T-helper 9 cell (primary cell): Measurements from ENCODE around the gene VTCN1.

Source experiments
- DNase-seq: peaks from one replicate; pipeline ENCODE4 v3.0.0-alpha.2; 2020

VTCN1 gene

DNA sequence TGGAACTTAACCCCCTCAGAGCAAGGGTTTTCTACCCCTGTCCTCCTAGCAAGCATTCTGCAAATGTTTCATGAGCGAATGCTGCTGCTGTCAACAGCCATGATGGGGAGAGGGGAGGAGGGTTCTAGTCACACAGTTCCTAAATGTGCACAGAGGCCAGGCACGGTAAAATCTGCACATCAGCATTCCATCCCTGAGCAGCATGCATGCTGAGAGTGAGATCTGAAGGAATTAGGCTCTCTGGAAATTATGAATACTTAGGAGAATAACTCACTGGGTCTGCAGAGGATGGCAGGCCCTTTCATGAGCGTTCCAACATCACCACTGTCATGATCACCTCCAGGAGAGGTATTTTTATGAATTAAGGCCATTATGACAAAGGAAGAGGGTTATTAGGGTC lies 2.1 kb downstream of the VTCN1 start:
- no peak for DNase-seq

DNA sequence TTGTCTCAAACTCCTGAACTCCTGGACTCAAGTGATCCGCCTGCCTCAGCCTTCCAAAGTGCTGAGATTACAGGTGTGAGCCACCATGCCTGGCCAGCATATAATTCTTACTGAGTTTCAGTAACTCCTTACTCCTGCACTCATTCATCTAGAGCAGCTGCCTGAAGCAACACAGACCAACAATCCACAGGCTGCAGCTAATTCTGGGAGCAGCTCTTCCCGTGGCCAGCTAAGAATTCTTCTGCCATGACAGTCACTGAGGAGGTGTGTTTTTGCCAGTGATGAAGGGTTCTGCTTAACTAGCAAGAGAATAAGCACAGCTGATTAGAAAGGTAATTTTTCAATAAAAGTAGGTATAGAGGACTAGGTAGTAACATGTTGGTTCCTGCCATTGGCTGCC lies 5.4 kb downstream of the VTCN1 start:
- no peak for DNase-seq

DNA sequence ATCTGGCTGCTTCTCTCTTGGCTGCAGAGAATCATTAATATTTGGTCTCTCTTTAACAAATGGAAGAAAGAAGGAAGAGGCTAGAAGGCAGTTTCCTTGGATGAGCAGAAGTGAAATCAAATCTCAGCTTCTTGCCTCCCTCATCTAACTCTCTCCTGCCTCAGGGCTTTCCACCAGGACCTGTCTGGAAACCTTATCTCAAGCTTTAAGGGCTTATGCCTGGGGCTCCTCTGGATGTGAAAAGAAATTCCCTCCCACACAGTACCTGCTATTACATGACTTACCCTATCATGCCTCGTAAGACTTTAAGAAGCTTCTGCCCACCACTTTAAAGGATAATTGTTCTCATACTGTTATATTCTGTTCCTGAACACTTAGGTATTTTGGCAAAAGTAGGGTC lies 8.9 kb downstream of the VTCN1 start:
- no peak for DNase-seq

DNA sequence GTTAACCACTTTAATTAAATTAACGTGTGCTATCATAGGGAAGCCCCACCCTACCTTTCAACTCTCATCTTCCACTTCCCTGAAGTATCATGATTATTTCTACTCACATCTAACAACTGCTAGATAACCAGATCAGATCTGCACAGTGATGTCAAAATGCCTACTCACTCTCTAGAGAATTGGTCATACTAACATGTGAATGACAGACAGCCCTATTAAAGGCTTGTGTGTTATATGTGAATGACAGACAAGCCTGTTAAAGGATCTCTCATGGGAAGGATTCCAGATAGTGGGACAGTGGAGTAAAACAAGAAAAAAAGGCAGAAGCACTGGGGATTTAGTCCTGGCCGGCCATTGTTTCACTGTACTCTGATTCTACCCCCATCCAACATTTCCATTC lies 12.6 kb downstream of the VTCN1 start:
- no peak for DNase-seq

DNA sequence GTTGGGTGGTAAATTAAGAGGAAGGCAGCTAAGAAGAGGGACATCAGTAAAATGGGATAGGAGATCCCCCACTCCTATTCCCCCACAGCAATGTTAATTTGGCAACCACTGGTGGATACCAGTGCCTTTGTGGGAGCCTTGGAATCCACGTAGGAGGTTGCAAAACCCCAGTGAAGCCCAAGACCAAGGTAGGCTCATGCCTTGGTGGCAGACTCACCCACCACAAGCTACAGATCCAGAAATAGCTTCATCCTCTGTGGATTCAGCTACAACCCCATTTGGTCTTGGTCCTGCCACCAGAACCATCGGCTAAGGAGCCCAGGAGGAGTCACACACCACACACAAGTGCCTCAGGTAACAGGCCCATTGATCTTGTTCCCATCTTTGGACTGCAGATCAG lies 21.0 kb downstream of the VTCN1 start:
- DNase-seq: no peak

DNA sequence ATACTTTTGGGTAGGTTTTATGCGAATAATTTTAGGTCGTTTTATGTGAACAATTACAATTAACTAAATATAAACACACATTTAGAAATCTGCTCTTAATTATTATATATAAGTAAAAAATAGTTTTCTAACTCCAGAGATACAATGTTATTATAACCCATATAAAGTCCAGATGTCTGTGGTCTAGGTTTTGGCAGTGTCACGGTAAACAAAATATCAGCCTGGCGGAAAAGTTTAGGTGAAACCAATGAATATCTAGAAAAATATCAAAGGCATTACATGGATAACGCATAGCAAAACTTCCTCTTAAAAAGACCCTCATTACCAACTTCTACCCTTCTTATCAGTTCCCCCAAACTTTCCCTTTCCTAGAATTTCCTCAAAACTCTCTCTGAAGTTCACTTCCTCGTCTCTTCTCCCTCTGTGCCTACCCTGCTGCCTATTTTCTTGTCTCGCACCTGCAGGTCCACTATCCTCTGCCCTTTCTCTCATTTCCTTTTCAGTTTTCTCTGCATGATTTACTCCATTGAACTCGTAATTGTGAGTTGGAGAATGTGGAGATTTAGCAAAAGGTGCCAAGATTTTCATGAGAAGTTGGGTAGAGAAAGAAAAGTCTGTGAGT lies 21.8 kb downstream of the VTCN1 start:
- DNase-seq: no peak

DNA sequence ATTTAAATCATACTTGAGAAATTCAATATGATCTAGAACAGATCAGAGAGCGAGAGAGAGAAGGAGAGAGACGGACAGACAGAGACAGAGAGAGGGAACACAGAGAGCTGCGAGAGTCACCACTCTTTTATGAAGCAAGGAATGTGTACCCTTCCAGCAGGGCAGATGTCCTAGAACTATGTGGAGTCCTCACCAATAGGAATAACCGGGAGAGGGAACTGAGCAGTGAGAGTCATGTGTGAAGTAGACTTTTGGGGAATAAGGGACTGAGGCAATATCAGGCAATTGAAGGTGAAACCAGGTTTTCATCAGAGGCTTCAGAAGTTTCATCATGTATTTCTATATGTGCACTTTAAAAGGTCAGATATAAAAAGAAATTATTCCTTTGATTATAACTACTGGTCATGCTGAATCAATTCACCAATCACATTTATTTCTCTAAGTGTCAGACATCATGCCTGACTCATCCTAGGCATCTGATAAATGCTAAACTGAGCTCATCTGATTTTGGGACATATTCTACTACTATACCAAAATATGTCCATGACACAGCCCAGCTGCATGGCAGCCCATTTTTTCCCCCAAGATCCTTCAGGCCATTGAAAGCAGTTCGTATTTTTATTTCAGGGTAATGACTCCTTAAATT lies 22.4 kb downstream of the VTCN1 start:
- no peak for DNase-seq

DNA sequence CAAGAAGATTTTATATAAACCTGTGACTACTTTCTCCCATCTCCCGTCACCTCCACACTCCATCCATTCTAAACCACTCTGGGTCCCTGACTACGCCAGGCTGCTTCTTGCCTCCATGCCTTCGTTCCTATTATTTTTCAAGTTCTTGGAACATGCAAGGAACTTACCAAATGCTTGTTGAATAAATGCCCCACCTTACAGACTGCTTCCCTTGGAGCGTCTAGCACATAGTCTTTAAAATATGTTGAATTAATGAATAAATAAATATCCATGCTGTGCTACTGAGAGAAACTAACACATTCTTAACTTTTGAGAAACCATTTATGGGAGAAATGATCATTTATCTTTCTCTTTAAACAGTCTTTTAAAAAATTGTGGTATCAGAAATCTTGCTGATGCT lies 27.6 kb downstream of the VTCN1 start:
- DNase-seq: no peak

DNA sequence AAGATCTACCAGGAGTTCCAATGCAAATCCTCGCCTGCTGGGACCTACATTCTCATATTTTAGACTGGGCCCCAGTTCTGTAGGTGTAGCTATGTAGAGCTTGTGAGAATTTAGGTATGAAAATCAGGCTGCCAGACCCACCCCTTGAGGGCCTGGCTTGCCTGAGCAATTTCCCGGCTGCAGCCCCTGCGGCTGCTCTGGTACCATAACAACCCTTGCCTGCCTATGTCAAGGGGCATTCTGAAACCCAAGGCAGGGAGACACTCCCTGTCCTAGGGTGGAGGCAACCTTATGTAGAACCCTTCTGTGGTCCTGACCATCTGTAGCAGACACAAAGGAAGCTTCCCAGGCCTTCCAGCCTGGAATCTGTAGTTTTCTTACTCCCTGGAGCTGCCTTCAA lies 28.4 kb downstream of the VTCN1 start:
- no peak for DNase-seq

DNA sequence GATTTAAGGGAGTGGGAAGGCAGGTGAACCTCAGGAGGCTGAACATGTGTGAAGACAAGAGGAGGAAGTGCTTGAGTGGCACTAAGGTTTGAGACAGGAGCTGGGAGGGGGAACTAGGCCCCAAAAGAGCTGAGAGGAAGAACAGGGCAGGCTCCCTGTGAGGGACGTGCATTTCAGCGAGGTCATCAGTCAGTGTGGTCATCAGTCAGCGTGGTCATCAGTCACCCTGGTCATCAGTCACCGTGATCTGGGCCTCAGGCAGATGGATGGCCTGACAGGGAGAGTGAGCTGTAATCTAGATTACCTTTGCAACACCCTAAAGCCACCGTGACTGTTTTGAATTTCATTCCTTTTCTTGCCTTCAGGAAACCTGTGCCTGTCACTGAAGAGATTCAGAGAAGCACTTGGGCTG lies 29.1 kb downstream of the VTCN1 start:
- DNase-seq: no peak

DNA sequence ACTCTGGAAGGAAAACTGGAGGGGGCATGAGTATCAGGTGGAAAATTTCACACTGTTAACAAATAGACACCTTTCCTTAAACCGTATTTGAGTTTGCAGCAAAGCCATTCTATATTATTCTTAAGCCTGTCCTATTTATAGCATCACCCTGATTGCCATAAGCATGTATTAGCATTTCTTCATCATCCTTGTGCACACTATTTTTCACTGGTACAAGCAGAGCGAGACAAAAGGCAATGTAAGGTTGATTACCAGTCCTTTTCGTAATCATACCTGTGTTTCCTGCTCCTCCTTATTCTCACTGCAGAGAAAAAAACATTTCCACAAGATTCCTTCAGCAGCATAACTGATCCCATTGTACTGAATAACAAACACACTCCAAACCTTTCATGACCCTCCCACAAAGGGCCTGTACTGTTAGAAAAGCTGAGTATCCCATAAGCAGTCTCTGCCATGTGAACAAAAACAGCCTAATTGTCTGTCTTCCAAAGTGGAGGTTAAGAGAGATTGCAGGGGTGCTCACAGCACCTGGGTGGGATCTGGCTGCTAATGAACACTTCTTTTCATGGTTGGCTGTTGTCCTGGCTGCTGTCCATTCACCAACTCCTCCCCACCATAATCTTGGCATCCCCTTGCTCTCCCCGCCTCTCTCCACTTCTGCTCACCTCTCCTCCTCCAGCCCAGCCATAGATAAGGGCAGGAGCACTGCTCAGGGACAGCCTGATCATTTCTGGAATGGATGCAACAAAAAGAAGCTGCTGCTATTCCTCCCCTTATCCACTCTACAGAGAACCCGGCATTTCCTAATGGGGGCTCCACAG lies 30.4 kb downstream of the VTCN1 start:
- no peak for DNase-seq

DNA sequence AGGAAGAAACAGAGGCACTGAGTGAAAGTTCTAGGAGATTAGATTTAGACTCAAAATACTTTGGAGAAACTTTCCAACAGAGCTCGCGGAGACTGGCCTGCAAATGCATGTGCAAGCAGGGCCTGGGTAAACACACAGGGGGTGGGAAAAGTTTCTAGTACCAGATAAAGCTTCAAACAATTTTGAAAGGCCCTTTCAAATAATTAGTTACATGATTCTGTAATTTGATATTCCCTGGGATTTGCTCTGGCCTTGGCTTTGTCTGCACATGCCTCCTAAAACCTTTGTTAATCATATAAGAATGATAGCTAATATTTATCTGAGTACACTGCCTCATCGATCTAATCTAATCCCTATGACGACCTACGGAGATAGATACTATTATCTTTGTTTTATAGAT lies 31.3 kb downstream of the VTCN1 start:
- no peak for DNase-seq

DNA sequence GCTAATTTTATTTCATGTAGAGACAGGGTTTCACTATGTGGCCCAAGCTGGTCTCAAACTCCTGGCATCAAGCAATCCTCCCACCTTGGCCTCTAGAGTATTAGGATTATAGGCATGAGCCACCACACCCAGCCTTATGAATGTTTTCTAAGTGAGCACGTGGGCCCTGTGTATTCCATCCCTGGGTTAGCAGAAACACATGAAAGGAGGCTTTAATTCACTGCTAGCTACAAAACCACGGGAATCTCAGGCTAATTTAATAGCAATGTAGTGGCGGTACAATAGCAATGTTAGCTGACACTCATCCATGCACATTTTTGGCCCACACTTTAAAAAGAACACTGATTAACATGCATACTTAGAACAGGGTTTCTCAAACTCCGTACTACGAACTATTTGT lies 32.0 kb downstream of the VTCN1 start:
- DNase-seq: no peak

DNA sequence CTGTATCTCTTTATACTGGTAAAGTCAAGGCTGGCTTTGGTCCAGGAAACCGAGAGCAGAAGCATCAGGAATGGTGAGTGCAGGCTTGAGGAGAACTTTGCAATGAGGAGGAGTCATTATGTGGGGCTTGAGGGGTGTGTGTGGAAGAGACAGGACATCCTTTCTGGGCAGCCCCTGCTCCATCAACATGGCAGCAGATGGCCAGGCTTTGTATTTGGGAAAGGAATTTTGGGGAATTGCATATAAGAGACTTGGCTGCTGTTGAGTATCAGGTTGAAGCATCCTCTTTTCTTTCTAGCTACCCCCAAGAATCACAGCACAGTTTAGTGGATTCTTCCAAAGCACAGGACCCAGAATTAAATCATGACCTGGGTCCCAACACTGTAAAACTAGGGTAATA lies 33.4 kb downstream of the VTCN1 start:
- DNase-seq: no peak

DNA sequence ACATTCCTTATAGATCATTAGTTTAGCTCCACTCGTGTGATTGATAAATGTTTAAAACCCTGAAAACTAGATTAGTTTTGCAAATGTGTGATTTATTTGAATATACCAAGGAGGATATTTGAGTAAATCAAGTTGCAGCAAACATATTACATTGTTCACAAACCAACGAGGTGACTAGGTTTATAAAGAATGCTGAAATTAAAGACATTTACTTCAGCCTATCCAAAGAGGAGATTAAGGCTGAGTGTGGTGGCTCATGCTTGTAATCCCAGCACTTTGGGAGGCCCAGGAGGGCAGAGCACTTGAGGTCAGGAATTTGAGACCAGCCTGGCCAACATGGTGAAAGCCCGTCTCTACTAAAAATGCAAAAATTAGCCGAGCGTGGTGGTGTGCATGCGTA lies 34.1 kb downstream of the VTCN1 start:
- DNase-seq: no peak

DNA sequence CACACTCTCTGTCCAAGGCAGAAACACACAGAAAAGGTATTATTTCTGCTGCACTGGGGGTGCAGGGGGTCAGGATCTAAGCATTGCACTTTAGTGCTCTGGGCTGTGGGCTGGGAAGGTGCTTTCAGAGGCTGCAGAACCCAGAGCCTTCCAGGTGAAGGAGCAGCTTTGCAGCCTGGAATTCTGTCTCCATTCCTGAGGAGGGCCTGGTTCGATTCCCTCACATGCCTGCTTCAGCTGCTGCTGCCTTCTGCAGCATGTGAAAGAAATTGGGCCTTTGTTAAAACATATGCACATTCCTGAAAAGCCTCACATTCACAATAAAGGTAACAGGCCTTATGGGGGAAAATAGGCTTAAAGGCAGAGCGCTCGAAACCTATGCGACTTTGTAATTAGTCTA lies 35.9 kb downstream of the VTCN1 start:
- no peak for DNase-seq

DNA sequence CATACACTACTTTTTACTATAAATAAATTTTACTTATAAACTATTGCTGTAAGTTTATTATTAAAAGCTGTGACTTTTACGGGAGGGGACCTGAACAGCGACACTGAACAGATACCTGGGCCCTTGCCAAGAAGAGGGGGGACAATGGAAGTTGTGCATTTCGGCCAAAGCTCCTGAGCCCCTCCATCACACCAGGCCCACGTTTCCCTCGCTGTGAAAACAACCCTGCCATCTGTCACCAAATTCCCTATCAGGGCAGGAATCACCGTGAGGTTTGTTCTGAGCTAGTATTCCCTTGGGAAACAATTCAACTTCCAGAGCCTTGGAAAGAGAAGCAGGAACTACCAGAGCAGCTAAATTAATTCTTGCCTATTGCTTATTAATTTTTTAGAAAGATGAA lies 37.0 kb downstream of the VTCN1 start:
- DNase-seq: no peak

DNA sequence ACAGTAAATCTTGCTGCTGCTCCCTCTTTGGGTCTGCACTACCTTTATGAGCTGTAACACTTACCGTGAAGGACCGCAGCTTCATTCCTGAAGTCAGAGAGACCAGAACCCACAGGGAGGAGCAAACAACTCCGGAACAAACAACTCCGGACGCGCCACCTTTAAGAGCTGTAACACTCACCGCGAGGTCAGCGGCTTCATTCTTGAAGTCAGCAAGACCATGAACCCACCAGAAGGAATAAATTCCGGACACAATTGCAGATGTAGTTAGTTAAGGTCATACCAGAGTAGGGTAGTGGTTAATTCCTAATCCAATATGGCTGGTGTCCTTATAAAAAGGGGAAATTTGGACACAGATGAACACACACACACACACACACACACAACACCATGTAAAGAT lies 37.7 kb downstream of the VTCN1 start:
- no peak for DNase-seq

DNA sequence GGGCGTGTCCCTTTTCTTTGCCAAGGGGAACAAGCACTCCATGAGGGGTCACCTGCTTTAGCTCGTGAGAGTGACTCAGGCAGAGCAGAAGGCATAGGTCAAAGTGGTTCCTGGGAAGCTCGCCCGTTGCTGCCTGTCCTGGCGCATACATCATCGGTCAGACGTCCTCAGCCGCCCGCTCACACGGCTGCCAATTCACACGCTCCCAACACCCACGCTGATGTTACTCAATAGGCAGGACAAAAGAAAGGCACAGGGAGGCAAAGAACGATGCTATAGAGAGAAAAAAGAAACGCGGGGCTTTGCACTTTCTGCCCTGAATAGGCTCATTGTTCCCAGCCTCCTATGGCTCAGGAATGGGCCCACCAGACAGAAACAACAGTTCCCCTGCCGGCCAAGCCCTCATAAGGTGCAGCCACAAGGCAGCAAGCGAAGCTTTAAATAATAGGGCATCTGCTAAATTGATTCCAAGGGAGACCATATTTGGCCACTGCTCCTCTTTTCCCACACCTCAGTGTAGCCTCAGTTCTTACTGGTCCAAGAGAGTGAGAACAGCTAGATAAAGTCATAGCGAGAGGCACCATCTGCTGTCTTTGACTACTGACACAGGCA lies 38.7 kb downstream of the VTCN1 start:
- no peak for DNase-seq

DNA sequence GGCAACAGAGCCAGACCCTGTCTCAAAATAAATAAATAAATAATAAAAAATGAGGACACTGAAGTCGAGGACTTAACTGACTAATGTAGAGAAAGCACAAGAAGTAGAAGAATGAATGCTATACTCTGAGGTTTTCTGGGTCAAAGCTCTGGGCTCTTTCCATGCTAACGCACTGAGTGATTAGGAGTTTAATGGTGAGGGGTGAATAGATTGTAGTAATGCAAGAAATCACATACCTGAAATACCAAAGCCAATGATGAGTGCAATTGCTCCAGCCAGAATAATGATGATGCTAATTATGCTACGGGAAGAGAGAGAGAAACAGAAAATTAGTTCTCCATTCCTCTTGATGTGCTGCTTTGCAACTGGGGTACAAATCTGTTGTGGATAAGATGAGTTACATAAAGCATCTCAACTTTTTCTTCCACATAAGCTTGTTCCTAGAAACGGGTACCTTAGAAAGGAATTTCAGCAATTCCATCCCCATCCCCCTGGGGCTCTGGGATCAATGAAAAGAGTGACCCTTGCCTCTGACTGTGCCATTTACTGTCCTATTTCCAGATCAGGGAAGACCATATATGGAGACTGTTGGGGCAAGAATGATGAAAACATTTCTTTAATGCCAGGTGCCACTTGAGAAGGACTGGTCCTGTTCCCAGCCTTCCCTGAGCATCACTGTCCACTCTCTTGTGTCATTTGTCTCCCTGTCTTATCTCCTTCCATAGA lies 40.7 kb downstream of the VTCN1 start:
- no peak for DNase-seq

DNA sequence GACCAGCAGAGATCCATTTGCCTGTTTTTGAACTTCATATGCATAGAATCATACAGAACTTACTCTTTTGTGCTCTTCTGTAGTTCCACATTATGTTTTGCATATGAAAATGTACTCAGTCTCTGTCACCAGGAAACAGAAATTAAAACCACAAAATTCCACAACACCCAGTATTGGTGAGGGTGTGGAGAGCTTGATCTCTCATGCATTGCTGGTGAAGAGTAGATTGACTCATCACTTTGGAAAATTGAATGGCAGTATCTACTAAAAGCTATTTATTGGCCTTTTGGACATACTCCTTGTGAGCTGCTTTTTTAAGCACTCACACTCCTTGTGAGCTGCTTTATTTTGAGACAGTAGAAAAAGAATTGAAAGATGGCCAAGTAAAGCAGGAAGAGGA lies 43.3 kb downstream of the VTCN1 start:
- no peak for DNase-seq

DNA sequence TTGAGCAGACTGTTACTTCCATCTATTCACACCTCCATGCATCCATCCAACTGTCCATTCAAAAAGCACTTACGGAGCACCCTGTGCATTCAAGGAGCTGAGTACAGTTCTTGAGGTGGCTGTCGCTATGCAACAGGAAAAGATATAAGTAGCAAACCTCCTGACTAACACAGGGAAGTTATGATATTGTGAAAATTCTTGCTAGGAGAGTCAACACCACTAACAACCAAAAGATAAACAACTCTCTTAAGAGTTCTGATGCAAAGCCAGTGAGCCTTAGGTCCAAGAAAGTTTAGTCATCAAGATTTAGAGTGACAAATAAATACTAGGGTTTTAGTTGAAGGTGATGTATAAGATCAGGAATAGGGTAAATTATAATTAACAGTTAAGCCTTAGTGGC lies 44.7 kb downstream of the VTCN1 start:
- DNase-seq: no peak

DNA sequence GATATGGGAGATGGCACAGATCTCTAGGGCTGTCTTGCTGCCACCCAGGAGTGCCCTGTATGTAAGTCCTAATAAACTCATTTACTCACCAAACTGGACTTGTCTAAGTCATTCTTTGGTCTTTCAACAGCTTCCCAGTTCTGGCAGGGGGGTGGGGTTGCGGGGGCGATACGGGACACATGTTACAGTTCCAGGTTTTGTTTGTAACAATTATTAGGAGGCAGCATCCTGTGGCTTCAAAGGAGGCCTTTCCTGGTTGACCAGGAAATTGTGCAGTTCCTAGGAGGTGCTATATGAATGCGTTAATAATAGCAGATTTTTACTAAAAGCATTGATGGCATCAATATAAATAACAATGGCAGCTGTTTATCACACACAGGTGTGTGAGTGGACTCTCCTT lies 46.5 kb downstream of the VTCN1 start:
- no peak for DNase-seq
